Karpas-422 (cell line): ENCODE measurements around the gene INTS6. TPM values are rescaled to one million over a fixed set of nuclear protein-coding genes. Genes with fewer than 3 reads are reported as not detected.
A peak's percentile ranks its signal among the peaks of the same experiment; 100 is the strongest.

Source experiments
- DNase-seq: peaks from one replicate; pipeline ENCODE4 v3.0.0-alpha.2; 2015
- H2AFZ ChIP-seq: fragments of 200-600 bp; sonication (generic); 2 replicates; pipeline ENCODE4 v1.6.1; 2014; ENCODE audit warnings: antibody characterized with exemption, low read length, mixed read lengths
- H3K27ac ChIP-seq: fragments of 200-600 bp; sonication (generic); 2 replicates; pipeline ENCODE4 v1.5.1; 2014; ENCODE audit warnings: mild to moderate bottlenecking, low read length, moderate library complexity
- H3K27me3 ChIP-seq: fragments of 200-600 bp; sonication (generic); 2 replicates; pipeline ENCODE4 v1.6.1; 2014; ENCODE audit warnings: low read length, mixed read lengths
- H3K36me3 ChIP-seq: fragments of 200-600 bp; sonication (generic); 2 replicates; pipeline ENCODE4 v1.6.1; 2014; ENCODE audit warnings: low read length, mixed read lengths; ENCODE audit not compliant: insufficient read depth
- H3K4me1 ChIP-seq: fragments of 200-600 bp; sonication (generic); 2 replicates; pipeline ENCODE4 v1.6.1; 2014; ENCODE audit warnings: mild to moderate bottlenecking, low read length, mixed read lengths
- H3K4me2 ChIP-seq: fragments of 200-600 bp; sonication (generic); 2 replicates; pipeline ENCODE4 v1.6.1; 2014; ENCODE audit warnings: low read length, low read depth, mild to moderate bottlenecking; ENCODE audit not compliant: poor library complexity, severe bottlenecking
- H3K4me3 ChIP-seq: fragments of 200-600 bp; sonication (generic); 2 replicates; pipeline ENCODE4 v1.5.1; 2014; ENCODE audit warnings: mild to moderate bottlenecking, antibody characterized with exemption, low read length, mixed read lengths
- H3K79me2 ChIP-seq: fragments of 200-600 bp; sonication (generic); 2 replicates; pipeline ENCODE4 v1.6.1; 2014; ENCODE audit warnings: mild to moderate bottlenecking, low read length, mixed read lengths
- H3K9ac ChIP-seq: fragments of 200-600 bp; sonication (generic); 2 replicates; pipeline ENCODE4 v1.6.0; 2014; ENCODE audit warnings: low read length
- H3K9me2 ChIP-seq: fragments of 200-600 bp; sonication (generic), shearing (Covaris generic); replicated peaks from 2 replicates; pipeline ENCODE4 v1.6.0; 2014; ENCODE audit warnings: mild to moderate bottlenecking, low read length, moderate library complexity; ENCODE audit not compliant: insufficient read depth
- H3K9me3 ChIP-seq: fragments of 300-700, 200-600 bp; sonication (generic); 2 replicates; pipeline ENCODE4 v1.6.1; 2014; ENCODE audit warnings: low read length, mixed read lengths
- H4K20me1 ChIP-seq: fragments of 200-600 bp; sonication (generic); 2 replicates; pipeline ENCODE4 v1.6.1; 2014; ENCODE audit warnings: mild to moderate bottlenecking, antibody characterized with exemption, low read length, low read depth; ENCODE audit not compliant: insufficient read depth
- total RNA-seq: library from RNA; depleted of rRNA; stranded (reverse); fragments of >200 nt; shearing (Covaris generic); gene quantifications from 2 replicates; pipeline ENCODE4 v1.2.3, GENCODE V29; 2014; ENCODE audit warnings: low replicate concordance

The INTS6 gene
- total RNA-seq, 1 experiment from 2014 or later, result 86.2 TPM

GRCh38 chr13:51426982-51427381, 25.9 kb downstream of the INTS6 start:
- Histone ChIP-seq H3K36me3 (peaks cover 47% of the 10 kb centered on the region), H3K79me2 (peaks cover 95% of the 10 kb centered on the region), H3K4me1 (peaks cover 73% of the 10 kb centered on the region), H3K27ac (peak overlapping the region; percentile 7; the same call in 1 of the 2 replicates), H3K9me3 (no peaks in the 10 kb centered on the region), H3K4me2 (peak overlapping the region; percentile 7), H2AFZ (no peak overlapping the region), H3K27me3 (no peaks in the 10 kb centered on the region), H4K20me1 (no peaks in the 10 kb centered on the region), H3K4me3 (no peak overlapping the region), H3K9me2 (no peaks in the 10 kb centered on the region), H3K9ac (no peak overlapping the region)
- DNase-seq, result no peak

- Histone ChIP-seq H3K9me2 (no peaks in the 10 kb centered on the region), H4K20me1 (no peaks in the 10 kb centered on the region), H3K27ac (peak overlapping the region; percentile 27; the same call in 1 of the 2 replicates), H3K9ac (no peak overlapping the region), H3K4me3 (no peak overlapping the region), H3K27me3 (no peaks in the 10 kb centered on the region), H3K4me2 (peak overlapping the region; percentile 8), H2AFZ (no peak overlapping the region), H3K36me3 (peaks cover 47% of the 10 kb centered on the region), H3K9me3 (no peaks in the 10 kb centered on the region), H3K79me2 (peaks cover 96% of the 10 kb centered on the region), H3K4me1 (peaks cover 77% of the 10 kb centered on the region)
- no peak for DNase-seq
Measured at GRCh38 chr13:51425410-51426042, 27.3 kb downstream of the INTS6 start.

- H3K4me3 ChIP-seq, result no peak overlapping the region
- no peaks in the 10 kb centered on the region for H3K27me3 ChIP-seq
- H3K4me1 ChIP-seq, result peaks cover 92% of the 10 kb centered on the region
- peaks cover 41% of the 10 kb centered on the region for H3K36me3 ChIP-seq
- DNase-seq, result no peak
- H4K20me1 ChIP-seq, result no peaks in the 10 kb centered on the region
- H3K79me2 ChIP-seq, result peaks cover 96% of the 10 kb centered on the region
- H3K9ac ChIP-seq, result no peak overlapping the region
- H3K27ac ChIP-seq, result peak overlapping the region; percentile 27; the same call in 1 of the 2 replicates
- no peaks in the 10 kb centered on the region for H3K9me2 ChIP-seq
- H3K9me3 ChIP-seq, result no peaks in the 10 kb centered on the region
- H2AFZ ChIP-seq, result no peak overlapping the region
- H3K4me2 ChIP-seq, result peak overlapping the region; percentile 13
Measured at GRCh38 chr13:51423766-51424165, 29.1 kb downstream of the INTS6 start.

- Histone ChIP-seq H3K36me3 (peaks cover 47% of the 10 kb centered on the region), H2AFZ (no peak overlapping the region), H3K27me3 (no peaks in the 10 kb centered on the region), H4K20me1 (no peaks in the 10 kb centered on the region), H3K79me2 (peaks cover 98% of the 10 kb centered on the region), H3K27ac (peak overlapping the region; percentile 92; the same call in 1 of the 2 replicates), H3K9me3 (no peaks in the 10 kb centered on the region), H3K4me3 (no peak overlapping the region), H3K9ac (no peak overlapping the region), H3K4me1 (peaks cover 95% of the 10 kb centered on the region), H3K4me2 (peak overlapping the region; percentile 72), H3K9me2 (no peaks in the 10 kb centered on the region)
- DNase-seq, result no peak
Measured at GRCh38 chr13:51422484-51422883, 30.4 kb downstream of the INTS6 start.

- Histone ChIP-seq H4K20me1 (no peaks in the 10 kb centered on the region), H3K4me2 (peak overlapping the region; percentile 72), H3K4me3 (peak overlapping the region; percentile 28), H3K79me2 (peaks cover 98% of the 10 kb centered on the region), H3K36me3 (peaks cover 46% of the 10 kb centered on the region), H2AFZ (no peak overlapping the region), H3K9ac (peak overlapping the region; percentile 36; the same call in 1 of the 2 replicates), H3K4me1 (peaks cover 79% of the 10 kb centered on the region), H3K27me3 (no peaks in the 10 kb centered on the region), H3K9me3 (peaks cover 12% of the 10 kb centered on the region), H3K9me2 (no peaks in the 10 kb centered on the region), H3K27ac (peak overlapping the region; percentile 92)
- no peak for DNase-seq
Measured at GRCh38 chr13:51420681-51421490, 31.9 kb downstream of the INTS6 start.

GRCh38 chr13:51419001-51419636, 33.7 kb downstream of the INTS6 start:
- Histone ChIP-seq H3K9ac (peak overlapping the region; percentile 39), H3K9me3 (peaks cover 12% of the 10 kb centered on the region), H3K27ac (peak overlapping the region; percentile 92), H4K20me1 (no peaks in the 10 kb centered on the region), H3K4me1 (peaks cover 70% of the 10 kb centered on the region), H3K79me2 (peaks cover 98% of the 10 kb centered on the region), H3K9me2 (no peaks in the 10 kb centered on the region), H3K4me2 (peak overlapping the region; percentile 72), H3K4me3 (peak overlapping the region; percentile 45), H2AFZ (no peak overlapping the region), H3K27me3 (no peaks in the 10 kb centered on the region), H3K36me3 (peaks cover 61% of the 10 kb centered on the region)
- DNase-seq, result peak; percentile 82

GRCh38 chr13:51417716-51418115, 35.1 kb downstream of the INTS6 start:
- H3K27me3 ChIP-seq, result no peaks in the 10 kb centered on the region
- no peak overlapping the region for H3K4me2 ChIP-seq
- peaks cover 12% of the 10 kb centered on the region for H3K9me3 ChIP-seq
- H3K27ac ChIP-seq, result peak overlapping the region; percentile 92; the same call in 1 of the 2 replicates
- no peaks in the 10 kb centered on the region for H3K9me2 ChIP-seq
- peaks cover 62% of the 10 kb centered on the region for H3K4me1 ChIP-seq
- DNase-seq, result no peak
- H4K20me1 ChIP-seq, result no peaks in the 10 kb centered on the region
- H3K4me3 ChIP-seq, result no peak overlapping the region
- H3K9ac ChIP-seq, result no peak overlapping the region
- peaks cover 69% of the 10 kb centered on the region for H3K36me3 ChIP-seq
- H3K79me2 ChIP-seq, result peaks cover 98% of the 10 kb centered on the region
- H2AFZ ChIP-seq, result no peak overlapping the region

- no peak overlapping the region for H3K27ac ChIP-seq
- peaks cover 78% of the 10 kb centered on the region for H3K36me3 ChIP-seq
- H3K4me2 ChIP-seq, result no peak overlapping the region
- peaks cover 12% of the 10 kb centered on the region for H3K9me3 ChIP-seq
- H3K79me2 ChIP-seq, result peaks cover 98% of the 10 kb centered on the region
- no peaks in the 10 kb centered on the region for H4K20me1 ChIP-seq
- H3K4me1 ChIP-seq, result peaks cover 46% of the 10 kb centered on the region
- H3K27me3 ChIP-seq, result no peaks in the 10 kb centered on the region
- H3K9me2 ChIP-seq, result no peaks in the 10 kb centered on the region
- no peak overlapping the region for H2AFZ ChIP-seq
- no peak for DNase-seq
- no peak overlapping the region for H3K9ac ChIP-seq
- no peak overlapping the region for H3K4me3 ChIP-seq
Measured at GRCh38 chr13:51416107-51416506, 36.7 kb downstream of the INTS6 start.
